HG02884 (cell line): ENCODE measurements around the gene ABTB1.
"Not testable (repeated sequence)": the region's sequence is repeated elsewhere in the genome, so short reads cannot be mapped to it uniquely, and the experiment has no call there.

Experiments used
- ATAC-seq: cut with Tn5 transposase; IDR thresholded peaks from one replicate; pipeline ENCODE4 v1.9.1; 2021; ENCODE audit warnings: mild to moderate bottlenecking, moderate library complexity; ENCODE audit not compliant: unreplicated experiment

Gene ABTB1

DNA sequence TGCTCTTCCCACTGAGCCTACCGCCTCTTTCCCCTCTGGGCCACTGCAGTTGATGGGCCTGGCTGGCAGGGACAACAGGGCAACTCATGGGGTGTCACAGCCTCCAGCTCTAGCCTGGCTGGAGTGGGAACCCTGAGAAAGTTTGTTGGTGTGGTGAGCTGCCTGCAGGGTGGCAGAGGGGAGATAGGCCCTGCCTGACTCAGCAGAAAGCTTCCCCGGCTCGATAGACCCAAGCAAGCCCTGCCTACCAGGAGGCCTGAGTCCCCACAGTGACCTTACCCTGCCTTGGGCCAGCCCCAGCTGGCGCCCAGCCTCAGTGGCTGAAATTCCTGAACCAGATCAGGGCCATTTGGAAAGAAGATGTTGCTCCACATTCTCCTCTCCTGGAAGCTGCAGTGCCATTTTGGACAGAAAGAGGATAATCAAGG, 29.4 kb downstream of the ABTB1 start:
- ATAC-seq, result no peak

DNA sequence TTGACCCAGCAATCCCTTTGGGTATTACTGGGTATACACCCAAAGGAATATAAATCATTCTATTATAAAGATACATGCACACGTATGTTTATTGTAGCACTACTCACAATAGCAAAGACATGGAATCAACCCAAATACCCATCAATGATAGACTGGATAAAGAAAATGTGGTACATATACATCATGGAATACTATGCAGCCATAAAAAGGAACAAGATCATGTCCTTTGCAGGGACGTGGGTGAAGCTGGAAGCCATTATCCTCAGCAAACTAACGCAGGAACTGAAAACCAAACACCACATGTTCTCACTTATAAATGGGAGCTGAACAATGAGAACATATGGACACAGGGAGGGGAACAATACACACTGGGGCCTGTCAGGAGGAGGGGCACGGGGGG, 32.1 kb downstream of the ABTB1 start:
- ATAC-seq, result not testable (repeated sequence)

DNA sequence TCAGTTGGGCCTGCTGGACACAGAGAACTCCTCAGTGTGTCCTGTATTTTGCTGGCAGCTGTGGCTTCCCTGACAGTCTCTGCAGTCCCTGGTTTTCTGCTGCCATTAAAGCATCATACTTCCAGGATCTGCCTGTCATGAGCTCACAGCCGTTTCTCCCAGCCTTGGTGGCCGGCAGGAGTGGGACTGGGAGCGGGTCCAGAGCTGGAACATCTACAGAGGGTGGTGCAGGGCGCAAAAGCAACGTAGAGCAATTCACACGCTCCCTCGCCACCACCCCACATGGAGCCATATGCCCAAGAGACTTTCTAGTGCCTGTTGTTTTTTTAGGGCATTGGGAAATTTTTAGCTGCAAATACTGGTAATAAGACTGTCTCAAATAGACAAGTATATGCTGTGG, 33.6 kb downstream of the ABTB1 start:
- ATAC-seq, result no peak

DNA sequence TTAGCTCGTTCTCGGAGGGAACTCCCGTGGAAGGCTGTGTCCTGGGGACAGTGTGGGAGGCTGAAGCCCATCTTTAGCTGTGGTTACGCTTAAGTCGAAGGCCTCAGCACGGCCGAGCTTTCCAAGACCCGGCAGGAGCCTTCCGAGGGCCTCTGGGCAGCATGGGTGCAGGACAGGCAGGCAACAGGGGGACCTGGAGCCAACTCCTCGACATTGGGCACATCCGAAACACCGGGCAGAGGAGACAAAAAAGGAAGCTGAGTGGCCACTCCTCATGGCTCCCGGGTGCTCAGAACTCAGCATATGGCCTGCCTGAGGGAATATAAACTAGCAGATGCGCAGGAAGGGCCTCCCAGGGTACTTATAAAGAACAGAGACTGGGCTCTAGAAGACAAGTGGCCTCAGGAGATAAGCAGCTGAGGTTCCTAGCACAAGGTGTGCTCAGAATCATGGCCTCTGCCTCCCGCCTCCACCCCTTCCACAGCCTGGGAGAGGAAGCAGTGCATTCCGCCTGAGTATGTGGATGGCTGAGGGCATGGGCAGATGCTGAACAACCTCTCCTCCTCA, 34.1 kb downstream of the ABTB1 start:
- no peak for ATAC-seq

GRCh38 chr3:127707851-127708411, 35.2 kb downstream of the ABTB1 start:
- no peak for ATAC-seq

- ATAC-seq, result no peak
Observed at GRCh38 chr3:127708837-127709236, 36.1 kb downstream of the ABTB1 start.

DNA sequence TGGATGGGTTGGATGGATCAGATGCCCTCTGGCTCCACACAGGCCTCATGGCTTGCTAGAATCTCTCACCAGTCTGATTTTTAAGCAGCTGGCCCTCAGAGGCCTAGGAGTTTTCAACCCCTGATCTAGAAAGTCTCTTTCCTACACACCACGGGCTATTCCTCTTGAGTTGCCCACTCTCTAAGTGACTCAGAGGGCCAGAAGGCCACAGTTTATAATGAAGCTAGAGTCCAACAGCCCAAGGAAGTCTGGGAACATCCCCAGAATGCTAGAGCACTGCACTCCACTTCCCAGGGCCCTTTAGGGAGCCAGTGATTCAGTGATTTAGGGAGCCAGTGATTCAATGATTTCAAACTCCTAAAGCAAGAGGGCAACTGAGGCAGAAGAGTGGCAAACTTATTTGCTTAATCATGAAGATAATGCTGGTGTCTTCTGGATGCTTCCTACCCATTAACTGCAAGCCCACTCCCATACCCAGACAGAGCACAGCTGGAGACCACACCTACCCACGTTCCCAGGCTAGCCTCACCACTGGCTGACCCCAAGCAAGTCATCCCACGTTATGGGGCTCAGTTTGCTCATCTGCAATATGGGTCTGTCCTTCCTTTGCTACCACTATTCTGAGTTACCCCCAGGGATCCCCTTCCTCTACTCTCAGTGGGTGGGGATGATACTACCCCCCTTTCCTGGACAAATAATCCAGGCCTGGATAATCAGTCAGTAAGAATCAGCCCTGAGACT, 36.7 kb downstream of the ABTB1 start:
- no peak for ATAC-seq

GRCh38 chr3:127710155-127710941, 37.6 kb downstream of the ABTB1 start:
- ATAC-seq, result no peak

GRCh38 chr3:127711021-127711695, 38.4 kb downstream of the ABTB1 start:
- ATAC-seq, result no peak

GRCh38 chr3:127711896-127712295, 39.1 kb downstream of the ABTB1 start:
- no peak for ATAC-seq

- ATAC-seq, result no peak
Observed at GRCh38 chr3:127712461-127712860, 39.7 kb downstream of the ABTB1 start.

DNA sequence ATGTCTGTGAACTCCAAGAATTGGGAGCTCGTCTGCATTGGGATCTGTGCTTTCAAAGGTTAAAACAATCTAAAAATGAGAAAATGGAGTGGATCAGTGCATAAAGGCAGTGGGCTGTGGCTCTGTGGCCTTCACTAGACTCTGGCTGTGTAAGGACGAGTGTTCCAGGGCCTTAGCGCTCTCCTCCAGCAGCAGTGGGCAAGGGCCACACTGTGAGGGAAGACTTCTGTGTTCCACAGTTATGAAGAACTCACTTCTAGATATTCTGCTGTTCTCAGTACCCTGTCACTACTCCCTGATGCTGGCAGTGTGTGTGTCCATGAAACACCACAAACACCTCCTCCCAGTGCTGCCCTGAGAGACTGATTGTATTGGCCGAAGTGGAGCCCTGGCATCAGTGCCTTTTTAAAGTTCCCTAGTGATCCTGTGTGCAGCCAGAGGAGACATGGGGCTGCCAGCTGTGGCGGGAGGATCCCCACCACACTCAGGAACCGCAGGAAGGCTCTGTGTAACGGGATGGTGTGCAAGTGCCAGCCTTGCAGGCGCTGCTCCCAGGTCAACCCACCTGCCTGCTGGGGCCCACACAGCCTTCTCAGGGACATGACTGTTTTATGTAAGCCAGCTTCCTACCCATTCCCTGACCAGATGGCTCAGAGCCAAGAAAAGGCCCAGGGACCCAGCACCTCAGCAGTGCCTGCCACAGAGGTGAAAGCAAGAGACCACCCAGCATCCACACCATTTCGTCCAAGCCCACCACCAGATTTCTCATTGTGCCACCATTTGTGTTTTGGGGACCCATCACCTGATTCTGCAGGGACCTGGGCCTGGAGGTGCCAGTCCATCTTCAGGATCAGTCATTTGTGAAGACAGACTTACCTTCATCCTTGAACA, 40.4 kb downstream of the ABTB1 start:
- no peak for ATAC-seq

DNA sequence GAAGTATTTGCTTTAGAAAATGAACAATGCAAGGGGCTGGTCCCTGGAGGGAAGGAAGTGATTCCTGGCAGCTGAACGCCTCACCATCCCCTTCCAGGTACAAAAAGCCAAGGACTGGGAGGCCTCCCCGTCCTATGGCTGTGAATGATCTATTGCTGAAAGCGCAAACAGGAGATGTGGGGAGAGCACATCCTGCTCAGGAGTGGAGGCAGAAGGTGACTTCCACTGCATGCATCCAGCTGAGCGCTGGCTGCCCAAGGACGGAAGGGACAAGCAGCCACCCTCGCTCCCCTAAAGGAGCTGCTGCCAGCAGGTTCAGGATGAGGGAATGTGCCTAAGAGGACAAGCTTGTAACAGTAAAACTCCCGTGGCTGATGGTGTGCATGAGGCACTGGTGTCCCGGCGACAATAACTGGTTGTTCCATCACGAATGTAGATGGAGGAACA, 41.4 kb downstream of the ABTB1 start:
- no peak for ATAC-seq

- no peak for ATAC-seq
Observed at GRCh38 chr3:127714866-127715265, 42.1 kb downstream of the ABTB1 start.

GRCh38 chr3:127715532-127715931, 42.8 kb downstream of the ABTB1 start:
- ATAC-seq, result no peak

DNA sequence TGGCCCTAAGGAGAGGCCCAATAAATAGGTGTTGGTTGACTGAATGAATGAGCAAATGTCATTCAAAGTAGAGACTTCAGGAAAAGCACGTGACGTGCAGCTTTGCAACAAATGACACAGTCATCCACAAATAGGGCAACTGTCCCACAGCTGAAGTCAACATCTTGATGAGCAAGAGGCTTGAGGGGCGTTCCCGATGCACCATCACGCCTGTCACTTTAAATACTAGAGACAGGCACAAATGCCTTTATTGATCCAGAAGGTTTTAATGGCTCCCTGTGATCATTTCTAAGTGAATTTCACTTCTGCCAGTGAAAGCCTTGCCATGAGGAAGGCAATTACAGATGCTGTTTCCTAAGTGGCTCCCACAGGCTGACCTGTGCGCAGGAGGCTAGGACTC, 43.6 kb downstream of the ABTB1 start:
- ATAC-seq, result no peak

DNA sequence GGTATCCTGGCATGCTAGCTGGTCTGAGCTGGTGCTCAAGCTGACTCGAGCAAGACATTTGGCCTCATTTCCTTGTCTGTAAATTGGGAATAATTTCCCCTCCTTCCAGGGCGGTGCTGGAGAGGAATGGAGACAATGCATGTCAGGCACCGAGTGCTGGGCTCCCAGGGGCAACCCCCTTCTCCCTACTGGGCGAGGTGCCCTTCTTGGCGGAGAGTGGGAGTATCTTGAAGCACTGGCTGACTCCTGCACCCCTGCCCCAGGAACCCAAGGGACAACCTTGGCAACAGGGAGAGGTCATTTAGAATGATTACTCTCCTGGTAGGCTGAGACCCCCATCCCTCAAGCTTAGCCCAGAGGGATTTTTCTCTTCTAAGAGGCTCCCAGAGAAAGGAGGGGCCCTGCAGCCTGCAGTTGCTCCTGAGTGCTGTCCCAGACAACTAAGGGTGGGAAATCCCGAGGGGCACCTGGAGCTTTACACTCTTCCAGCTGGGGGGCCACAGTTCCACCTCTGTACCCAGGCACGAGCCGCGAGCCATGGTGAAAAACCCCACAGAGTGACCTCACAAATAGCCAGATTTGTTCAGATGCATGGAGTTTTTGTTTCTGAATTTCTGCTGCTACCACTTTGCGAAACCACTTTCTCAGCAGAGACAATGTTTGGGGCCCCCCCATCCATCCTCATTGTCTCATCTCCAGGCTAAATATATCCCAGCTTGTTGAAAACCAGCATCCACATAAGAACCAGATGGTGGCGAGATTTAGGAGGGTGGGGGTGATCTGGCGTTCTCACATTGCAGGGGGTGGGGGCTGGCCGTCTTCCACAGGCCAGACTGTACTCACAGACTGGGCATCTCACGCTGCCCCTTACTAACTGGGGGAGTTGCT, 44.8 kb downstream of the ABTB1 start:
- ATAC-seq, result no peak

DNA sequence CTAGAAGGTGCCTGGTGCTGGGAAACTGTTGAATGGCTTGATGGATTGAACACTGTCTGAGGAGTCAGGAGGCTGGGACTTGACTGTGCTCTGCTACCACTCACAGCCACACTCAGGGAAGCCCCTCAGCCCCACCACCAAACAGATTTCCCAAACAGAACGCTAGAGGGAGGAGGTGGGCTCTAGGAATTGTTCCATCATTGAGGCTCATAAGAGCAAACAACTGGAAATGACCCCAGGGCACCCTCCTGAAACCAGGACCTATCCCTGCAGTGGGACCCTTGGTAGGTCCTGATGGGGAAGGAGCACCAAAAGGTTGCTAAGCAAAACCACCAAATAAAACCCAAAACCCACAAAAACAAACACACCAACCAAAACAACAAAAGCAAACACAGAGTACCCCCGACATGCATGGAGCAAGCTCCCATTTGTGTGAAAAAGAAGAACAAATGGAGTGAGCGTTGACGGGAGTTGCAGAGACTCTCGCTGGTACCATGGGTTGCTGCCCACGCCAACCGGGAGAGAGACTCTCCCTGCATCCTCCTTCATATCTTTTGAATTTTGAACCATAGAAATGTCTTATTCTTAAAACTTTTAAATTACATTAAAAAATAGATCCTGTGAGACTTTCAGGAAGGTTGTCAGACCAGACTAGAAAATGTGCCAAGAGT, 45.6 kb downstream of the ABTB1 start:
- no peak for ATAC-seq

DNA sequence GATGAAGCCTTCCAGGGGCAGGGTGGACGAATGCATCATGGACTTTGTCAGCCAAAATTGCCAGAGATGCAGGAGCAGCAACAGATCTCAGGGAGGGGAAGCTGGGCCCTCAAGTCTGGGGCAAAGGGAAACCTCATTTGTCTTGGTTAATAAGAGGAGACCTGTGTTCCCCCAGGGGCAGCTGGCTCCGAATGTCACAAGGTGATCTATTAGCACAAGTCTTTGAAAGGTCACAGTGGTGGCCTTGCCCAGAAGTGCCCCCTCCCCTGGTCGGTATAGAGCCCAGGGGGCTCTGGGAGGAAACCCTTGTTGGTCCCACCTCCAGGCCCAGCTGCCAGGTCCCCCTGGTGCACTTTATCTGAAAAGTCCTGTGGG, 46.2 kb downstream of the ABTB1 start:
- ATAC-seq, result no peak
